Liver (tissue), 9 donors: ENCODE results near the gene GNAO1. TPM values are rescaled to one million over a fixed set of nuclear protein-coding genes. Genes with fewer than 3 reads are reported as not detected.

Source experiments
- DNase-seq: peaks from one replicate; pipeline ENCODE4 v3.0.0-alpha.2; 2017; ENCODE audit warnings: low spot score
- H3K27ac ChIP-seq, 2 donors: one replicate each; pipeline ENCODE4 v1.7.0; 2013; ENCODE audit warnings: inconsistent platforms in 2 of 2, low read length in 2 of 2, control low read depth in 1 of 2, low read depth in 1 of 2, mild to moderate bottlenecking in 1 of 2
- H3K27me3 ChIP-seq, 4 donors: one replicate each; pipeline versions ENCODE4 v1.6.1 to v1.7.0; 2013; ENCODE audit warnings: low read length in 3 of 4, inconsistent platforms in 1 of 4, mild to moderate bottlenecking in 1 of 4, moderate library complexity in 1 of 4; ENCODE audit not compliant: control insufficient read depth in 4 of 4, insufficient read depth in 4 of 4
- H3K36me3 ChIP-seq, 4 donors: one replicate each; pipeline versions ENCODE4 v1.6.1 to v1.7.0; 2013; ENCODE audit warnings: low read length in 3 of 4, mild to moderate bottlenecking in 3 of 4, low read depth in 1 of 4, moderate library complexity in 1 of 4; ENCODE audit not compliant: control insufficient read depth in 4 of 4, insufficient read depth in 3 of 4
- H3K4me1 ChIP-seq, 4 donors: one replicate each; pipeline versions ENCODE4 v1.6.1 to v1.7.0; 2013; ENCODE audit warnings: low read length in 3 of 4, mild to moderate bottlenecking in 3 of 4, moderate library complexity in 1 of 4; ENCODE audit not compliant: control insufficient read depth in 4 of 4, insufficient read depth in 4 of 4
- H3K4me3 ChIP-seq, 3 donors: one replicate each; pipeline versions ENCODE4 v1.6.1 to v1.7.0; 2013; ENCODE audit warnings: low read length in 3 of 3, control low read depth in 1 of 3, low read depth in 1 of 3, mild to moderate bottlenecking in 1 of 3
- H3K9ac ChIP-seq, 2 donors: one replicate each; pipeline ENCODE4 v1.7.0; 2013; ENCODE audit warnings: low read length in 2 of 2, mild to moderate bottlenecking in 2 of 2, moderate library complexity in 2 of 2, control low read depth in 1 of 2, low read depth in 1 of 2
- H3K9me3 ChIP-seq, 4 donors: one replicate each; pipeline versions ENCODE4 v1.6.1 to v1.7.0; 2013; ENCODE audit warnings: low read length in 3 of 4; ENCODE audit not compliant: control insufficient read depth in 4 of 4
- ATF3 ChIP-seq: IDR thresholded peaks from 2 replicates; pipeline ENCODE4 v1.6.1; 2016; ENCODE audit warnings: antibody characterized with exemption
- EGR1 ChIP-seq, 2 donors: IDR thresholded peaks; 2 replicates each; pipeline ENCODE4 v1.6.1; 2016 to 2018; ENCODE audit warnings: antibody characterized with exemption in 2 of 2, low read depth in 2 of 2
- FOXA1 ChIP-seq: IDR thresholded peaks from 2 replicates; pipeline ENCODE4 v1.6.1; 2016; ENCODE audit warnings: antibody characterized with exemption
- FOXA2 ChIP-seq: IDR thresholded peaks from 2 replicates; pipeline ENCODE4 v1.6.1; 2016; ENCODE audit warnings: antibody characterized with exemption
- GABPA ChIP-seq, 2 donors: IDR thresholded peaks in 1 of 2; conservative IDR thresholded peaks in 1 of 2; 2 replicates each; pipeline ENCODE4 v1.6.1; 2016; ENCODE audit warnings: antibody characterized with exemption in 2 of 2, mild to moderate bottlenecking in 1 of 2, moderate library complexity in 1 of 2
- HNF4A ChIP-seq, 2 donors: conservative IDR thresholded peaks; 2 replicates each; pipeline ENCODE4 v1.6.1; 2016; ENCODE audit warnings: antibody characterized with exemption in 2 of 2, mild to moderate bottlenecking in 2 of 2
- HNF4G ChIP-seq: IDR thresholded peaks from 2 replicates; pipeline ENCODE4 v1.6.1; 2016; ENCODE audit warnings: antibody characterized with exemption
- JUND ChIP-seq, 2 donors: IDR thresholded peaks; 2 replicates each; pipeline ENCODE4 v1.6.1; 2016; ENCODE audit warnings: antibody characterized with exemption in 2 of 2
- NR2F2 ChIP-seq: IDR thresholded peaks from 2 replicates; pipeline ENCODE4 v1.6.1; 2016; ENCODE audit warnings: antibody characterized with exemption
- RAD21 ChIP-seq, 2 donors: IDR thresholded peaks; 2 replicates each; pipeline ENCODE4 v1.6.1; 2016; ENCODE audit warnings: antibody characterized with exemption in 2 of 2, mild to moderate bottlenecking in 2 of 2
- RXRA ChIP-seq, 2 donors: IDR thresholded peaks; 2 replicates each; pipeline ENCODE4 v1.6.1; 2017 to 2018; ENCODE audit warnings: antibody characterized with exemption in 2 of 2, mild to moderate bottlenecking in 1 of 2
- SP1 ChIP-seq: IDR thresholded peaks from 2 replicates; pipeline ENCODE4 v1.6.1; 2018; ENCODE audit warnings: antibody characterized with exemption, mild to moderate bottlenecking
- TAF1 ChIP-seq: conservative IDR thresholded peaks from 2 replicates; pipeline ENCODE4 v1.6.1; 2016; ENCODE audit warnings: antibody characterized with exemption, mild to moderate bottlenecking
- YY1 ChIP-seq: IDR thresholded peaks from 2 replicates; pipeline ENCODE4 v1.6.1; 2016; ENCODE audit warnings: antibody characterized with exemption, mild to moderate bottlenecking
- WGBS: extraction: QIAGEN DNeasy Blood & Tissue Kit; methylation state at CpG from one replicate; pipeline ENCODE4 v1.1.7; 2013; 5-methylcytosine and 5-hydroxymethylcytosine counted together
- polyA plus RNA-seq, 2 donors: library from polyadenylated mRNA; stranded (reverse) in 1 of 2; unstranded in 1 of 2; fragments of 200-250 nt in 1 of 2; fragments of >200 nt in 1 of 2; fragmentation: Nextera tagmentation in 1 of 2; extraction: Ambion mirVana in 1 of 2; gene quantifications; one replicate each; pipeline versions ENCODE4 v1.2.1 to v1.2.3, GENCODE V29; 2013 to 2015
- total RNA-seq, 2 donors: library from RNA; depleted of rRNA; stranded (reverse); fragments of >200 nt; gene quantifications; one replicate each; pipeline ENCODE4 v1.2.3, GENCODE V29; 2014
- TF ChIP-seq, protein P1 (sequence below): IDR thresholded peaks from 2 replicates; pipeline ENCODE4 v1.6.1; 2016; ENCODE audit warnings: antibody characterized with exemption, mild to moderate bottlenecking
- TF ChIP-seq, protein P2 (sequence below): IDR thresholded peaks from 2 replicates; pipeline ENCODE4 v1.6.1; 2016; ENCODE audit warnings: antibody characterized with exemption
- TF ChIP-seq, protein P3 (sequence below): IDR thresholded peaks from 2 replicates; pipeline ENCODE4 v1.6.1; 2016; ENCODE audit warnings: antibody characterized with exemption
- TF ChIP-seq, protein P4 (sequence below): fragments of 150-350 bp; IDR thresholded peaks from 2 replicates; pipeline ENCODE4 v1.5.1; 2017; ENCODE audit warnings: improper control_type of control experiment, low read depth, low read length; ENCODE audit not compliant: missing input control
- donor health status: healthy.
- donor health status: healthy.
- donor health status: healthy.
- donor health status: healthy.
- donor health status: healthy.

The GNAO1 gene
- total and polyA plus RNA-seq, 4 donors, result 0.61 to 15.1 (median 7.0) TPM

- Histone ChIP-seq H3K4me3 (no peak overlapping the region), H3K4me1 (peaks cover 5 to 64% (median 55%) of the 10 kb centered on the region in 4 donors), H3K27ac (no peak overlapping the region), H3K9me3 (no peaks in the 10 kb centered on the region), H3K27me3 (no peaks in the 10 kb centered on the region), H3K9ac (no peak overlapping the region), H3K36me3 (no peaks in the 10 kb centered on the region)
- 66% methylated on average over 11 of the region's 11 CpGs for WGBS
- TF ChIP-seq GABPA (IDR thresholded peaks at IDR 0.05 in 1 of 2, conservative IDR thresholded peaks at IDR 0.05 in 1 of 2) (no peak), NR2F2 (no peak), FOXA2 (no peak), FOXA1 (no peak), SP1 (no peak), EGR1 (IDR thresholded peaks at IDR 0.05; ENCODE audit: low read depth in 2 of 2) (no peak), HNF4A (conservative IDR thresholded peaks at IDR 0.05) (no peak), HNF4G (no peak), RXRA (IDR thresholded peaks at IDR 0.05) (no peak), TAF1 (no peak), ATF3 (no peak)
- TF ChIP-seq, protein P1, sequence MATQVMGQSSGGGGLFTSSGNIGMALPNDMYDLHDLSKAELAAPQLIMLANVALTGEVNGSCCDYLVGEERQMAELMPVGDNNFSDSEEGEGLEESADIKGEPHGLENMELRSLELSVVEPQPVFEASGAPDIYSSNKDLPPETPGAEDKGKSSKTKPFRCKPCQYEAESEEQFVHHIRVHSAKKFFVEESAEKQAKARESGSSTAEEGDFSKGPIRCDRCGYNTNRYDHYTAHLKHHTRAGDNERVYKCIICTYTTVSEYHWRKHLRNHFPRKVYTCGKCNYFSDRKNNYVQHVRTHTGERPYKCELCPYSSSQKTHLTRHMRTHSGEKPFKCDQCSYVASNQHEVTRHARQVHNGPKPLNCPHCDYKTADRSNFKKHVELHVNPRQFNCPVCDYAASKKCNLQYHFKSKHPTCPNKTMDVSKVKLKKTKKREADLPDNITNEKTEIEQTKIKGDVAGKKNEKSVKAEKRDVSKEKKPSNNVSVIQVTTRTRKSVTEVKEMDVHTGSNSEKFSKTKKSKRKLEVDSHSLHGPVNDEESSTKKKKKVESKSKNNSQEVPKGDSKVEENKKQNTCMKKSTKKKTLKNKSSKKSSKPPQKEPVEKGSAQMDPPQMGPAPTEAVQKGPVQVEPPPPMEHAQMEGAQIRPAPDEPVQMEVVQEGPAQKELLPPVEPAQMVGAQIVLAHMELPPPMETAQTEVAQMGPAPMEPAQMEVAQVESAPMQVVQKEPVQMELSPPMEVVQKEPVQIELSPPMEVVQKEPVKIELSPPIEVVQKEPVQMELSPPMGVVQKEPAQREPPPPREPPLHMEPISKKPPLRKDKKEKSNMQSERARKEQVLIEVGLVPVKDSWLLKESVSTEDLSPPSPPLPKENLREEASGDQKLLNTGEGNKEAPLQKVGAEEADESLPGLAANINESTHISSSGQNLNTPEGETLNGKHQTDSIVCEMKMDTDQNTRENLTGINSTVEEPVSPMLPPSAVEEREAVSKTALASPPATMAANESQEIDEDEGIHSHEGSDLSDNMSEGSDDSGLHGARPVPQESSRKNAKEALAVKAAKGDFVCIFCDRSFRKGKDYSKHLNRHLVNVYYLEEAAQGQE, result no peak
- TF ChIP-seq, protein P2, sequence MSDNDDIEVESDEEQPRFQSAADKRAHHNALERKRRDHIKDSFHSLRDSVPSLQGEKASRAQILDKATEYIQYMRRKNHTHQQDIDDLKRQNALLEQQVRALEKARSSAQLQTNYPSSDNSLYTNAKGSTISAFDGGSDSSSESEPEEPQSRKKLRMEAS, result no peak
- DNase-seq, result no peak
Observed at GRCh38 chr16:56197192-56197992, 6.1 kb downstream of the GNAO1 start.

- DNase-seq, result no peak
- H3K36me3 ChIP-seq, result no peaks in the 10 kb centered on the region
- no peak overlapping the region for H3K9ac ChIP-seq
- no peak overlapping the region for H3K27ac ChIP-seq
- H3K9me3 ChIP-seq, result no peaks in the 10 kb centered on the region
- no peaks in the 10 kb centered on the region for H3K27me3 ChIP-seq
- peaks cover 4 to 64% (median 56%) of the 10 kb centered on the region in 4 donors for H3K4me1 ChIP-seq
- no peak overlapping the region for H3K4me3 ChIP-seq
- TF ChIP-seq GABPA (IDR thresholded peaks at IDR 0.05 in 1 of 2, conservative IDR thresholded peaks at IDR 0.05 in 1 of 2) (no peak), EGR1 (IDR thresholded peaks at IDR 0.05; ENCODE audit: low read depth in 2 of 2) (no peak), YY1 (no peak), HNF4G (no peak), SP1 (no peak), RAD21 (IDR thresholded peaks at IDR 0.05) (no peak), ATF3 (no peak), TAF1 (no peak), RXRA (IDR thresholded peaks at IDR 0.05) (no peak), JUND (IDR thresholded peaks at IDR 0.05) (no peak), FOXA1 (no peak)
- TF ChIP-seq, protein P1, result no peak
- TF ChIP-seq, protein P3, sequence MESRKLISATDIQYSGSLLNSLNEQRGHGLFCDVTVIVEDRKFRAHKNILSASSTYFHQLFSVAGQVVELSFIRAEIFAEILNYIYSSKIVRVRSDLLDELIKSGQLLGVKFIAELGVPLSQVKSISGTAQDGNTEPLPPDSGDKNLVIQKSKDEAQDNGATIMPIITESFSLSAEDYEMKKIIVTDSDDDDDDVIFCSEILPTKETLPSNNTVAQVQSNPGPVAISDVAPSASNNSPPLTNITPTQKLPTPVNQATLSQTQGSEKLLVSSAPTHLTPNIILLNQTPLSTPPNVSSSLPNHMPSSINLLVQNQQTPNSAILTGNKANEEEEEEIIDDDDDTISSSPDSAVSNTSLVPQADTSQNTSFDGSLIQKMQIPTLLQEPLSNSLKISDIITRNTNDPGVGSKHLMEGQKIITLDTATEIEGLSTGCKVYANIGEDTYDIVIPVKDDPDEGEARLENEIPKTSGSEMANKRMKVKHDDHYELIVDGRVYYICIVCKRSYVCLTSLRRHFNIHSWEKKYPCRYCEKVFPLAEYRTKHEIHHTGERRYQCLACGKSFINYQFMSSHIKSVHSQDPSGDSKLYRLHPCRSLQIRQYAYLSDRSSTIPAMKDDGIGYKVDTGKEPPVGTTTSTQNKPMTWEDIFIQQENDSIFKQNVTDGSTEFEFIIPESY, result no peak
- TF ChIP-seq, protein P4, sequence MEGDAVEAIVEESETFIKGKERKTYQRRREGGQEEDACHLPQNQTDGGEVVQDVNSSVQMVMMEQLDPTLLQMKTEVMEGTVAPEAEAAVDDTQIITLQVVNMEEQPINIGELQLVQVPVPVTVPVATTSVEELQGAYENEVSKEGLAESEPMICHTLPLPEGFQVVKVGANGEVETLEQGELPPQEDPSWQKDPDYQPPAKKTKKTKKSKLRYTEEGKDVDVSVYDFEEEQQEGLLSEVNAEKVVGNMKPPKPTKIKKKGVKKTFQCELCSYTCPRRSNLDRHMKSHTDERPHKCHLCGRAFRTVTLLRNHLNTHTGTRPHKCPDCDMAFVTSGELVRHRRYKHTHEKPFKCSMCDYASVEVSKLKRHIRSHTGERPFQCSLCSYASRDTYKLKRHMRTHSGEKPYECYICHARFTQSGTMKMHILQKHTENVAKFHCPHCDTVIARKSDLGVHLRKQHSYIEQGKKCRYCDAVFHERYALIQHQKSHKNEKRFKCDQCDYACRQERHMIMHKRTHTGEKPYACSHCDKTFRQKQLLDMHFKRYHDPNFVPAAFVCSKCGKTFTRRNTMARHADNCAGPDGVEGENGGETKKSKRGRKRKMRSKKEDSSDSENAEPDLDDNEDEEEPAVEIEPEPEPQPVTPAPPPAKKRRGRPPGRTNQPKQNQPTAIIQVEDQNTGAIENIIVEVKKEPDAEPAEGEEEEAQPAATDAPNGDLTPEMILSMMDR, result no peak
Observed at GRCh38 chr16:56198006-56198754, 6.9 kb downstream of the GNAO1 start.
